Liver (tissue), 9 donors: ENCODE measurements around the gene TTC28. TPM values are rescaled to one million over a fixed set of nuclear protein-coding genes. Genes with fewer than 3 reads are reported as not detected.
"Not testable (repeated sequence)": the region's sequence is repeated elsewhere in the genome, so short reads cannot be mapped to it uniquely, and the experiment has no call there.

Experiments
- DNase-seq: peaks from one replicate; pipeline ENCODE4 v3.0.0-alpha.2; 2017; ENCODE audit warnings: low spot score
- H3K27ac ChIP-seq, 2 donors: one replicate each; pipeline ENCODE4 v1.7.0; 2013; ENCODE audit warnings: inconsistent platforms in 2 of 2, low read length in 2 of 2, control low read depth in 1 of 2, low read depth in 1 of 2, mild to moderate bottlenecking in 1 of 2
- H3K27me3 ChIP-seq, 4 donors: one replicate each; pipeline versions ENCODE4 v1.6.1 to v1.7.0; 2013; ENCODE audit warnings: low read length in 3 of 4, inconsistent platforms in 1 of 4, mild to moderate bottlenecking in 1 of 4, moderate library complexity in 1 of 4; ENCODE audit not compliant: control insufficient read depth in 4 of 4, insufficient read depth in 4 of 4
- H3K36me3 ChIP-seq, 4 donors: one replicate each; pipeline versions ENCODE4 v1.6.1 to v1.7.0; 2013; ENCODE audit warnings: low read length in 3 of 4, mild to moderate bottlenecking in 3 of 4, low read depth in 1 of 4, moderate library complexity in 1 of 4; ENCODE audit not compliant: control insufficient read depth in 4 of 4, insufficient read depth in 3 of 4
- H3K4me1 ChIP-seq, 4 donors: one replicate each; pipeline versions ENCODE4 v1.6.1 to v1.7.0; 2013; ENCODE audit warnings: low read length in 3 of 4, mild to moderate bottlenecking in 3 of 4, moderate library complexity in 1 of 4; ENCODE audit not compliant: control insufficient read depth in 4 of 4, insufficient read depth in 4 of 4
- H3K4me3 ChIP-seq, 3 donors: one replicate each; pipeline versions ENCODE4 v1.6.1 to v1.7.0; 2013; ENCODE audit warnings: low read length in 3 of 3, control low read depth in 1 of 3, low read depth in 1 of 3, mild to moderate bottlenecking in 1 of 3
- H3K9ac ChIP-seq, 2 donors: one replicate each; pipeline ENCODE4 v1.7.0; 2013; ENCODE audit warnings: low read length in 2 of 2, mild to moderate bottlenecking in 2 of 2, moderate library complexity in 2 of 2, control low read depth in 1 of 2, low read depth in 1 of 2
- H3K9me3 ChIP-seq, 4 donors: one replicate each; pipeline versions ENCODE4 v1.6.1 to v1.7.0; 2013; ENCODE audit warnings: low read length in 3 of 4; ENCODE audit not compliant: control insufficient read depth in 4 of 4
- EGR1 ChIP-seq, 2 donors: IDR thresholded peaks; 2 replicates each; pipeline ENCODE4 v1.6.1; 2016 to 2018; ENCODE audit warnings: antibody characterized with exemption in 2 of 2, low read depth in 2 of 2
- FOXA1 ChIP-seq: IDR thresholded peaks from 2 replicates; pipeline ENCODE4 v1.6.1; 2016; ENCODE audit warnings: antibody characterized with exemption
- FOXA2 ChIP-seq: IDR thresholded peaks from 2 replicates; pipeline ENCODE4 v1.6.1; 2016; ENCODE audit warnings: antibody characterized with exemption
- GABPA ChIP-seq, 2 donors: IDR thresholded peaks in 1 of 2; conservative IDR thresholded peaks in 1 of 2; 2 replicates each; pipeline ENCODE4 v1.6.1; 2016; ENCODE audit warnings: antibody characterized with exemption in 2 of 2, mild to moderate bottlenecking in 1 of 2, moderate library complexity in 1 of 2
- HNF4A ChIP-seq, 2 donors: conservative IDR thresholded peaks; 2 replicates each; pipeline ENCODE4 v1.6.1; 2016; ENCODE audit warnings: antibody characterized with exemption in 2 of 2, mild to moderate bottlenecking in 2 of 2
- JUND ChIP-seq, 2 donors: IDR thresholded peaks; 2 replicates each; pipeline ENCODE4 v1.6.1; 2016; ENCODE audit warnings: antibody characterized with exemption in 2 of 2
- NR2F2 ChIP-seq: IDR thresholded peaks from 2 replicates; pipeline ENCODE4 v1.6.1; 2016; ENCODE audit warnings: antibody characterized with exemption
- RXRA ChIP-seq, 2 donors: IDR thresholded peaks; 2 replicates each; pipeline ENCODE4 v1.6.1; 2017 to 2018; ENCODE audit warnings: antibody characterized with exemption in 2 of 2, mild to moderate bottlenecking in 1 of 2
- SP1 ChIP-seq: IDR thresholded peaks from 2 replicates; pipeline ENCODE4 v1.6.1; 2018; ENCODE audit warnings: antibody characterized with exemption, mild to moderate bottlenecking
- TAF1 ChIP-seq: conservative IDR thresholded peaks from 2 replicates; pipeline ENCODE4 v1.6.1; 2016; ENCODE audit warnings: antibody characterized with exemption, mild to moderate bottlenecking
- WGBS: extraction: QIAGEN DNeasy Blood & Tissue Kit; methylation state at CpG from one replicate; pipeline ENCODE4 v1.1.7; 2013; 5-methylcytosine and 5-hydroxymethylcytosine counted together
- polyA plus RNA-seq, 2 donors: library from polyadenylated mRNA; stranded (reverse) in 1 of 2; unstranded in 1 of 2; fragments of 200-250 nt in 1 of 2; fragments of >200 nt in 1 of 2; fragmentation: Nextera tagmentation in 1 of 2; extraction: Ambion mirVana in 1 of 2; gene quantifications; one replicate each; pipeline versions ENCODE4 v1.2.1 to v1.2.3, GENCODE V29; 2013 to 2015
- total RNA-seq, 2 donors: library from RNA; depleted of rRNA; stranded (reverse); fragments of >200 nt; gene quantifications; one replicate each; pipeline ENCODE4 v1.2.3, GENCODE V29; 2014
- TF ChIP-seq, protein P1 (sequence below): IDR thresholded peaks from 2 replicates; pipeline ENCODE4 v1.6.1; 2016; ENCODE audit warnings: antibody characterized with exemption, mild to moderate bottlenecking
- TF ChIP-seq, protein P2 (sequence below): fragments of 150-350 bp; IDR thresholded peaks from 2 replicates; pipeline ENCODE4 v1.5.1; 2017; ENCODE audit warnings: improper control_type of control experiment, low read depth, low read length; ENCODE audit not compliant: missing input control
- TF ChIP-seq, protein P3 (sequence below): IDR thresholded peaks from 2 replicates; pipeline ENCODE4 v1.6.1; 2016; ENCODE audit warnings: antibody characterized with exemption
- TF ChIP-seq, protein P4 (sequence below): IDR thresholded peaks from 2 replicates; pipeline ENCODE4 v1.6.1; 2016; ENCODE audit warnings: antibody characterized with exemption
- donor health status: healthy.
- donor health status: healthy.
- donor health status: healthy.
- donor health status: healthy.
- donor health status: healthy.

Gene TTC28
- total and polyA plus RNA-seq, 4 donors: 4.2 to 19.4 (median 5.9) TPM

DNA sequence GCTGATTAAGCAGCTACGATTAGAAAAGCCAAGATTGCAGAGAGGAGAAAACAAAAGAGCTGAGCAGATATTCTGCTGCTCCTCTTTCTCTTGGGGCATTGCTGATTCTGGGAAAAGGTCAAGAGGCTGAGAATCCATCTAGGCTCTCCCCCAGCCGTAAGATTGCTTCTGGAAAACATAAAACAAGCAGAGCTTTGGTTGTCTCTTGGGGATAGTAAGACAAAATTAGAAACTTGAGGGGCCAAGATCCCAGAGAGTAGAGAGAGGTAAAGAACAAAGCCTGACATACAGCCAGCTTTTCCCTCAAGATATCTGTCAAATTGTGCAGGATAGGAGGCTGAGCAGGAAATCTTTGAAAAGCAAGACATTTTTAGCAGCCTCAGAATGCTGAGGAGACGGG lies 158.2 kb downstream of the TTC28 start:
- DNase-seq: no peak
- Histone ChIP-seq H3K4me1 (no peaks in the 10 kb centered on the region), H3K27me3 (no peaks in the 10 kb centered on the region), H3K9me3 (no peaks in the 10 kb centered on the region), H3K4me3 (no peak overlapping the region), H3K36me3 (no peaks in the 10 kb centered on the region), H3K9ac (no peak overlapping the region), H3K27ac (no peak overlapping the region)
- 76% methylated on average over 3 of the region's 3 CpGs for WGBS
- TF ChIP-seq, protein P1, sequence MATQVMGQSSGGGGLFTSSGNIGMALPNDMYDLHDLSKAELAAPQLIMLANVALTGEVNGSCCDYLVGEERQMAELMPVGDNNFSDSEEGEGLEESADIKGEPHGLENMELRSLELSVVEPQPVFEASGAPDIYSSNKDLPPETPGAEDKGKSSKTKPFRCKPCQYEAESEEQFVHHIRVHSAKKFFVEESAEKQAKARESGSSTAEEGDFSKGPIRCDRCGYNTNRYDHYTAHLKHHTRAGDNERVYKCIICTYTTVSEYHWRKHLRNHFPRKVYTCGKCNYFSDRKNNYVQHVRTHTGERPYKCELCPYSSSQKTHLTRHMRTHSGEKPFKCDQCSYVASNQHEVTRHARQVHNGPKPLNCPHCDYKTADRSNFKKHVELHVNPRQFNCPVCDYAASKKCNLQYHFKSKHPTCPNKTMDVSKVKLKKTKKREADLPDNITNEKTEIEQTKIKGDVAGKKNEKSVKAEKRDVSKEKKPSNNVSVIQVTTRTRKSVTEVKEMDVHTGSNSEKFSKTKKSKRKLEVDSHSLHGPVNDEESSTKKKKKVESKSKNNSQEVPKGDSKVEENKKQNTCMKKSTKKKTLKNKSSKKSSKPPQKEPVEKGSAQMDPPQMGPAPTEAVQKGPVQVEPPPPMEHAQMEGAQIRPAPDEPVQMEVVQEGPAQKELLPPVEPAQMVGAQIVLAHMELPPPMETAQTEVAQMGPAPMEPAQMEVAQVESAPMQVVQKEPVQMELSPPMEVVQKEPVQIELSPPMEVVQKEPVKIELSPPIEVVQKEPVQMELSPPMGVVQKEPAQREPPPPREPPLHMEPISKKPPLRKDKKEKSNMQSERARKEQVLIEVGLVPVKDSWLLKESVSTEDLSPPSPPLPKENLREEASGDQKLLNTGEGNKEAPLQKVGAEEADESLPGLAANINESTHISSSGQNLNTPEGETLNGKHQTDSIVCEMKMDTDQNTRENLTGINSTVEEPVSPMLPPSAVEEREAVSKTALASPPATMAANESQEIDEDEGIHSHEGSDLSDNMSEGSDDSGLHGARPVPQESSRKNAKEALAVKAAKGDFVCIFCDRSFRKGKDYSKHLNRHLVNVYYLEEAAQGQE: no peak
- no peak for TF ChIP-seq FOXA2

DNA sequence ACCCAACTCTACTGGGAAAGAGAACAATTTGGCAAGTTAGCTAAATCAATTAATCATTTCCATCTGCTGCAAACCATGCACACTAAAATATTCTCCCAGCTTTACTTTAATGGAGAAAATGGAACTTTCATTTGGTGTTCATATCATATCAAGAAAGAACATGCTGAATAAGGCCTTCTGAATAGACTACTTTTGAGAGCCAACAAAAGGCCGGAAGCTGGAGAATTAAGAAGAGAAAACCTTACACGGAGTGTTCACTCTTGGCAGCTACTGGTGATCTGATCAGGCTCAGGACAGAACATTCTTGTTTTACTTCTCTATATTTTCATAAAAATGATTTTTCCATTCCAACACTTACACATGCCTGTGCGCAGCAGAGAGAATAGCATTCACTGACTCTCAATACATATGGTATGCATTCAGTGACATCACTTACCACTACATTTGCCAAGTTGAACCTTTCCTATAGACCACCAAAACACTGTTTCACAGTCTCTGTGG lies 165.3 kb downstream of the TTC28 start:
- H3K36me3 ChIP-seq: no peaks in the 10 kb centered on the region
- WGBS: 77% methylated on average over 3 of the region's 3 CpGs
- no peak overlapping the region for H3K9ac ChIP-seq

DNA sequence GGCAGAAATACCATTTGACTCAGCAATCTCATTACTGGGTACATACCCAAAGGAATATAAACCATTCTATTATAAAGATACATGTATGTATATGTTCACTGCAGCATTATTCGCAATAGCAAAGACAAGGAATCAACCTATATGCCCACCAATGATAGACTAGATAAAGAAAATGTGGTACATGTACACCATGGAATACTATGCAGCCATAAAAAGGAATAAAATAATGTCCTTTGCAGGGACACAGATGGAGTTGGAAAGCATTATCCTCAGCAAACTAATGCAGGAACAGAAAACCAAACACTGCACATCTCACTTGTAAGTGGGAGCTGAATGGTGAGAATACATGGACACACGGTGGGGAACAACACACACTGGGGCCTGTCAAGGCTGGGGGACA lies 167.3 kb downstream of the TTC28 start:
- H3K4me1 ChIP-seq, H3K27ac ChIP-seq, H3K27me3 ChIP-seq, H3K4me3 ChIP-seq, H3K9me3 ChIP-seq, DNase-seq, H3K9ac ChIP-seq, H3K36me3 ChIP-seq: not testable (repeated sequence)
- 97% methylated on average over 2 of the region's 2 CpGs for WGBS

More for the DNA sequence above, 165.3 kb downstream of the TTC28 start:
- no peak overlapping the region for H3K27ac ChIP-seq
- peaks cover 0 to 3% (median 0%) of the 10 kb centered on the region in 4 donors for H3K9me3 ChIP-seq
- DNase-seq: no peak
- H3K27me3 ChIP-seq: no peaks in the 10 kb centered on the region
- H3K4me3 ChIP-seq: no peak overlapping the region
- TF ChIP-seq, protein P2, sequence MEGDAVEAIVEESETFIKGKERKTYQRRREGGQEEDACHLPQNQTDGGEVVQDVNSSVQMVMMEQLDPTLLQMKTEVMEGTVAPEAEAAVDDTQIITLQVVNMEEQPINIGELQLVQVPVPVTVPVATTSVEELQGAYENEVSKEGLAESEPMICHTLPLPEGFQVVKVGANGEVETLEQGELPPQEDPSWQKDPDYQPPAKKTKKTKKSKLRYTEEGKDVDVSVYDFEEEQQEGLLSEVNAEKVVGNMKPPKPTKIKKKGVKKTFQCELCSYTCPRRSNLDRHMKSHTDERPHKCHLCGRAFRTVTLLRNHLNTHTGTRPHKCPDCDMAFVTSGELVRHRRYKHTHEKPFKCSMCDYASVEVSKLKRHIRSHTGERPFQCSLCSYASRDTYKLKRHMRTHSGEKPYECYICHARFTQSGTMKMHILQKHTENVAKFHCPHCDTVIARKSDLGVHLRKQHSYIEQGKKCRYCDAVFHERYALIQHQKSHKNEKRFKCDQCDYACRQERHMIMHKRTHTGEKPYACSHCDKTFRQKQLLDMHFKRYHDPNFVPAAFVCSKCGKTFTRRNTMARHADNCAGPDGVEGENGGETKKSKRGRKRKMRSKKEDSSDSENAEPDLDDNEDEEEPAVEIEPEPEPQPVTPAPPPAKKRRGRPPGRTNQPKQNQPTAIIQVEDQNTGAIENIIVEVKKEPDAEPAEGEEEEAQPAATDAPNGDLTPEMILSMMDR: no peak
- TF ChIP-seq GABPA (IDR thresholded peaks at IDR 0.05 in 1 of 2, conservative IDR thresholded peaks at IDR 0.05 in 1 of 2): no peak
- TF ChIP-seq, protein P1: no peak
- TF ChIP-seq NR2F2: no peak
- TF ChIP-seq, protein P3, sequence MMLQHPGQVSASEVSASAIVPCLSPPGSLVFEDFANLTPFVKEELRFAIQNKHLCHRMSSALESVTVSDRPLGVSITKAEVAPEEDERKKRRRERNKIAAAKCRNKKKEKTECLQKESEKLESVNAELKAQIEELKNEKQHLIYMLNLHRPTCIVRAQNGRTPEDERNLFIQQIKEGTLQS: no peak
- TF ChIP-seq EGR1 (IDR thresholded peaks at IDR 0.05; ENCODE audit: low read depth in 2 of 2): no peak
- no peak for TF ChIP-seq FOXA2
- TF ChIP-seq, protein P4, sequence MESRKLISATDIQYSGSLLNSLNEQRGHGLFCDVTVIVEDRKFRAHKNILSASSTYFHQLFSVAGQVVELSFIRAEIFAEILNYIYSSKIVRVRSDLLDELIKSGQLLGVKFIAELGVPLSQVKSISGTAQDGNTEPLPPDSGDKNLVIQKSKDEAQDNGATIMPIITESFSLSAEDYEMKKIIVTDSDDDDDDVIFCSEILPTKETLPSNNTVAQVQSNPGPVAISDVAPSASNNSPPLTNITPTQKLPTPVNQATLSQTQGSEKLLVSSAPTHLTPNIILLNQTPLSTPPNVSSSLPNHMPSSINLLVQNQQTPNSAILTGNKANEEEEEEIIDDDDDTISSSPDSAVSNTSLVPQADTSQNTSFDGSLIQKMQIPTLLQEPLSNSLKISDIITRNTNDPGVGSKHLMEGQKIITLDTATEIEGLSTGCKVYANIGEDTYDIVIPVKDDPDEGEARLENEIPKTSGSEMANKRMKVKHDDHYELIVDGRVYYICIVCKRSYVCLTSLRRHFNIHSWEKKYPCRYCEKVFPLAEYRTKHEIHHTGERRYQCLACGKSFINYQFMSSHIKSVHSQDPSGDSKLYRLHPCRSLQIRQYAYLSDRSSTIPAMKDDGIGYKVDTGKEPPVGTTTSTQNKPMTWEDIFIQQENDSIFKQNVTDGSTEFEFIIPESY: no peak
- no peak for TF ChIP-seq RXRA (IDR thresholded peaks at IDR 0.05)
- no peak for TF ChIP-seq FOXA1
- no peak for TF ChIP-seq TAF1
- TF ChIP-seq HNF4A (conservative IDR thresholded peaks at IDR 0.05): no peak
- no peak for TF ChIP-seq SP1
- no peak for TF ChIP-seq JUND (IDR thresholded peaks at IDR 0.05)
- no peaks in the 10 kb centered on the region for H3K4me1 ChIP-seq
